ENCODE measurements around the gene ROBO1. TPM values are rescaled to one million over a fixed set of nuclear protein-coding genes. Genes with fewer than 3 reads are reported as not detected.

ROBO1 gene
- total RNA-seq, 2 experiments from 2014 or later = 0.36 to 0.69 TPM

- H3K4me3 ChIP-seq (ENCODE audit: low read length) = no peak overlapping the region
- no peak overlapping the region for H3K27ac ChIP-seq (ENCODE audit: low read depth in 1 of 2, low read length in 2 of 2)
- TF ChIP-seq CTCF (IDR thresholded peaks at IDR 0.05) = no peak
- no peaks in the 10 kb centered on the region for H3K4me1 ChIP-seq (ENCODE audit: insufficient read depth, low read length)
- ATAC-seq (ENCODE audit: poor library complexity) (no peak), DNase-seq (no peak)
- Mint-ChIP-seq H3K27ac (no peak overlapping the region), H3K36me3 (ENCODE audit: low read depth) (no peaks in the 10 kb centered on the region), H3K9me3 (peaks cover 15% of the 10 kb centered on the region), H3K4me3 (no peak overlapping the region), H3K4me1 (ENCODE audit: low read depth) (no peaks in the 10 kb centered on the region), H3K27me3 (no peaks in the 10 kb centered on the region)
- intact Hi-C loops (cut with DNase I, micrococcal nuclease) = no loop called here
- H3K27me3 ChIP-seq (ENCODE audit: control insufficient read depth in 1 of 2, insufficient read depth in 2 of 2, low read length in 2 of 2) = no peaks in the 10 kb centered on the region
- ChIA-PET POLR2A (no interaction called here), CTCF (no interaction called here)
- H3K9me3 ChIP-seq (ENCODE audit: control insufficient read depth in 1 of 2, insufficient read depth in 1 of 2, low read length in 2 of 2) = no peaks in the 10 kb centered on the region
- no peaks in the 10 kb centered on the region for H3K36me3 ChIP-seq (ENCODE audit: insufficient read depth, low read length)
These were observed 422.6 kb downstream of the ROBO1 start for GRCh38 chr3:79344876-79345871.

- H3K4me1 ChIP-seq (ENCODE audit: insufficient read depth, low read length) = no peaks in the 10 kb centered on the region
- no peaks in the 10 kb centered on the region for H3K4me1 Mint-ChIP-seq (ENCODE audit: low read depth)
These were observed 425.8 kb downstream of the ROBO1 start for GRCh38 chr3:79341961-79342360.

GRCh38 chr3:79339846-79340245, 428.0 kb downstream of the ROBO1 start:
- no peaks in the 10 kb centered on the region for H3K36me3 Mint-ChIP-seq (ENCODE audit: low read depth)
- CTCF ChIA-PET = no interaction called here
- ATAC-seq (ENCODE audit: poor library complexity) (no peak), DNase-seq (no peak)
- H3K4me3 Mint-ChIP-seq = no peak overlapping the region
- no peak overlapping the region for H3K27ac ChIP-seq (ENCODE audit: low read depth in 1 of 2, low read length in 2 of 2)
- H3K27ac Mint-ChIP-seq = no peak overlapping the region
- H3K9me3 Mint-ChIP-seq = peaks cover 7% of the 10 kb centered on the region
- no peak overlapping the region for H3K4me3 ChIP-seq (ENCODE audit: low read length)
- H3K4me1 ChIP-seq (ENCODE audit: insufficient read depth, low read length) = no peaks in the 10 kb centered on the region
- no peaks in the 10 kb centered on the region for H3K27me3 ChIP-seq (ENCODE audit: control insufficient read depth in 1 of 2, insufficient read depth in 2 of 2, low read length in 2 of 2)
- no peaks in the 10 kb centered on the region for H3K4me1 Mint-ChIP-seq (ENCODE audit: low read depth)
- H3K36me3 ChIP-seq (ENCODE audit: insufficient read depth, low read length) = no peaks in the 10 kb centered on the region
- POLR2A ChIA-PET = no interaction called here
- H3K27me3 Mint-ChIP-seq = no peaks in the 10 kb centered on the region
- no peak for TF ChIP-seq CTCF (IDR thresholded peaks at IDR 0.05)
- H3K9me3 ChIP-seq (ENCODE audit: control insufficient read depth in 1 of 2, insufficient read depth in 1 of 2, low read length in 2 of 2) = peaks cover 0 to 3% of the 10 kb centered on the region in 2 experiments
- intact Hi-C loops (cut with DNase I, micrococcal nuclease) = no loop called here

More at GRCh38 chr3:79341961-79342360, 425.8 kb downstream of the ROBO1 start:
- Histone ChIP-seq H3K27me3 (ENCODE audit: control insufficient read depth in 1 of 2, insufficient read depth in 2 of 2, low read length in 2 of 2) (no peaks in the 10 kb centered on the region), H3K36me3 (ENCODE audit: insufficient read depth, low read length) (no peaks in the 10 kb centered on the region), H3K27ac (ENCODE audit: low read depth in 1 of 2, low read length in 2 of 2) (no peak overlapping the region), H3K9me3 (ENCODE audit: control insufficient read depth in 1 of 2, insufficient read depth in 1 of 2, low read length in 2 of 2) (no peaks in the 10 kb centered on the region), H3K4me3 (ENCODE audit: low read length) (no peak overlapping the region)
- no peak for ATAC-seq (ENCODE audit: poor library complexity)
- Mint-ChIP-seq H3K36me3 (ENCODE audit: low read depth) (no peaks in the 10 kb centered on the region), H3K27me3 (no peaks in the 10 kb centered on the region), H3K4me3 (no peak overlapping the region), H3K27ac (no peak overlapping the region), H3K9me3 (peaks cover 7% of the 10 kb centered on the region)
- ChIA-PET POLR2A (no interaction called here), CTCF (no interaction called here)
- no peak for TF ChIP-seq CTCF (IDR thresholded peaks at IDR 0.05)
- DNase-seq = no peak
- intact Hi-C loops (cut with DNase I, micrococcal nuclease) = loop anchor here in 1 of 2 experiments (2.0 kb wide), 1 partner anchor 21 kb away; no protein-coding TSS in a partner anchor

Data from CD4-positive, alpha-beta T cell (primary cell).